HEK293 (cell line): Measurements from ENCODE around the gene MRLN.

ENCODE experiments used
- BCL11B ChIP-seq: fragments of 450-650 bp; formaldehyde crosslinking; IDR thresholded peaks from 2 replicates; pipeline ENCODE4 v1.5.1; 2016; ENCODE audit warnings: low read depth, missing biosample characterization, missing genetic modification characterization
- HIC1 ChIP-seq: fragments of 450-650 bp; formaldehyde crosslinking; IDR thresholded peaks from 2 replicates; pipeline ENCODE4 v1.5.1; 2016; ENCODE audit warnings: missing biosample characterization, missing genetic modification characterization
- KLF7 ChIP-seq: fragments of 450-650 bp; formaldehyde crosslinking; IDR thresholded peaks from 2 replicates; pipeline ENCODE4 v1.5.1; 2016; ENCODE audit warnings: missing biosample characterization, missing genetic modification characterization, borderline replicate concordance
- KLF9 ChIP-seq: fragments of 450-650 bp; formaldehyde crosslinking; IDR thresholded peaks from 2 replicates; pipeline ENCODE4 v1.5.1; 2016; ENCODE audit warnings: missing biosample characterization, missing genetic modification characterization, low read depth
- MYNN ChIP-seq: fragments of 450-650 bp; formaldehyde crosslinking; IDR thresholded peaks from 2 replicates; pipeline ENCODE4 v1.5.1; 2016; ENCODE audit warnings: missing biosample characterization, missing genetic modification characterization, borderline replicate concordance
- MZF1 ChIP-seq: fragments of 450-650 bp; formaldehyde crosslinking; IDR thresholded peaks from 2 replicates; pipeline ENCODE4 v1.5.1; 2017; ENCODE audit warnings: missing biosample characterization, missing genetic modification characterization, borderline replicate concordance
- PRDM6 ChIP-seq: fragments of 450-650 bp; formaldehyde crosslinking; IDR thresholded peaks from 2 replicates; pipeline ENCODE4 v1.5.1; 2017; ENCODE audit warnings: missing biosample characterization, missing genetic modification characterization
- SCRT2 ChIP-seq: fragments of 450-650 bp; formaldehyde crosslinking; IDR thresholded peaks from 2 replicates; pipeline ENCODE4 v1.5.1; 2016; ENCODE audit warnings: missing biosample characterization, missing genetic modification characterization
- TCF7L2 ChIP-seq: IDR thresholded peaks from 2 replicates; pipeline ENCODE4 v1.6.1; 2011; ENCODE audit warnings: low read depth, mild to moderate bottlenecking, inconsistent platforms, low read length, moderate library complexity, borderline replicate concordance
- TSHZ1 ChIP-seq: fragments of 450-650 bp; formaldehyde crosslinking; IDR thresholded peaks from 2 replicates; pipeline ENCODE4 v1.5.1; 2016; ENCODE audit warnings: missing biosample characterization, missing genetic modification characterization, borderline replicate concordance
- YY1 ChIP-seq: fragments of 450-650 bp; formaldehyde crosslinking; IDR thresholded peaks from 2 replicates; pipeline ENCODE4 v1.5.1; 2018; ENCODE audit warnings: missing biosample characterization, missing genetic modification characterization
- ZBTB49 ChIP-seq: fragments of 450-650 bp; formaldehyde crosslinking; IDR thresholded peaks from 2 replicates; pipeline ENCODE4 v1.5.1; 2016; ENCODE audit warnings: missing biosample characterization, missing genetic modification characterization, low read depth
- ZNF10 ChIP-seq: fragments of 450-650 bp; formaldehyde crosslinking; IDR thresholded peaks from 2 replicates; pipeline ENCODE4 v1.5.1; 2017; ENCODE audit warnings: missing biosample characterization, missing genetic modification characterization
- ZNF132 ChIP-seq: fragments of 450-650 bp; formaldehyde crosslinking; IDR thresholded peaks from 2 replicates; pipeline ENCODE4 v1.5.1; 2017; ENCODE audit warnings: missing biosample characterization, missing genetic modification characterization, borderline replicate concordance
- ZNF133 ChIP-seq: fragments of 450-650 bp; formaldehyde crosslinking; IDR thresholded peaks from 2 replicates; pipeline ENCODE4 v1.5.1; 2016; ENCODE audit warnings: missing biosample characterization, missing genetic modification characterization
- ZNF146 ChIP-seq: fragments of 450-650 bp; formaldehyde crosslinking; IDR thresholded peaks from 2 replicates; pipeline ENCODE4 v1.5.1; 2016; ENCODE audit warnings: missing biosample characterization, missing genetic modification characterization
- ZNF2 ChIP-seq: fragments of 450-650 bp; formaldehyde crosslinking; IDR thresholded peaks from 2 replicates; pipeline ENCODE4 v1.5.1; 2016; ENCODE audit warnings: missing biosample characterization, missing genetic modification characterization
- ZNF221 ChIP-seq: fragments of 450-650 bp; formaldehyde crosslinking; IDR thresholded peaks from 2 replicates; pipeline ENCODE4 v1.5.1; 2017; ENCODE audit warnings: missing biosample characterization, missing genetic modification characterization, borderline replicate concordance
- ZNF24 ChIP-seq: fragments of 450-650 bp; formaldehyde crosslinking; IDR thresholded peaks from 2 replicates; pipeline ENCODE4 v1.5.1; 2016; ENCODE audit warnings: missing biosample characterization, missing genetic modification characterization
- ZNF302 ChIP-seq: fragments of 450-650 bp; formaldehyde crosslinking; IDR thresholded peaks from 2 replicates; pipeline ENCODE4 v1.5.1; 2016; ENCODE audit warnings: missing biosample characterization, missing genetic modification characterization, low read depth
- ZNF350 ChIP-seq: fragments of 450-650 bp; formaldehyde crosslinking; IDR thresholded peaks from 2 replicates; pipeline ENCODE4 v1.5.0; 2017; ENCODE audit warnings: missing biosample characterization, mild to moderate bottlenecking, missing genetic modification characterization
- ZNF560 ChIP-seq: fragments of 450-650 bp; formaldehyde crosslinking; IDR thresholded peaks from 2 replicates; pipeline ENCODE4 v1.5.1; 2017; ENCODE audit warnings: missing biosample characterization, missing genetic modification characterization, borderline replicate concordance
- ZNF692 ChIP-seq: fragments of 450-650 bp; formaldehyde crosslinking; IDR thresholded peaks from 2 replicates; pipeline ENCODE4 v1.5.1; 2016; ENCODE audit warnings: missing biosample characterization, missing genetic modification characterization
- ZNF701 ChIP-seq: fragments of 450-650 bp; formaldehyde crosslinking; IDR thresholded peaks from 2 replicates; pipeline ENCODE4 v1.5.1; 2016; ENCODE audit warnings: missing biosample characterization, missing genetic modification characterization
- ZSCAN18 ChIP-seq: fragments of 450-650 bp; formaldehyde crosslinking; IDR thresholded peaks from 2 replicates; pipeline ENCODE4 v1.5.1; 2016; ENCODE audit warnings: missing biosample characterization, missing genetic modification characterization
- ZXDB ChIP-seq: fragments of 450-650 bp; formaldehyde crosslinking; IDR thresholded peaks from 2 replicates; pipeline ENCODE4 v1.5.1; 2016; ENCODE audit warnings: missing biosample characterization, missing genetic modification characterization

MRLN gene

GRCh38 chr10:59709395-59710125 is 43.7 kb downstream of the MRLN start, which contains the start of gene SLC16A9 (continued):
- TF ChIP-seq ZNF350 (tag by site-specific recombination) (no peak), PRDM6 (tag by site-specific recombination) (peak; percentile 10; the same call in 1 of the 2 replicates), ZNF133 (tag by site-specific recombination) (no peak), ZNF302 (no peak), ZNF692 (tag by site-specific recombination) (0 out of 2 replicates have a peak, but pooled peaks have one; percentile 16), ZNF24 (tag by site-specific recombination) (no peak), TCF7L2 (no peak), ZNF701 (tag by site-specific recombination) (no peak), KLF7 (tag by site-specific recombination) (0 out of 2 replicates have a peak, but pooled peaks have one; percentile 22), SCRT2 (no peak), ZNF10 (tag by site-specific recombination) (no peak), ZNF560 (tag by site-specific recombination) (no peak), ZXDB (tag by site-specific recombination) (0 out of 2 replicates have a peak, but pooled peaks have one; percentile 63), ZNF2 (tag by site-specific recombination) (no peak), KLF9 (tag by site-specific recombination) (peak; percentile 8; the same call in 1 of the 2 replicates), HIC1 (tag by site-specific recombination) (peak; percentile 73; the same call in 1 of the 2 replicates), MZF1 (tag by site-specific recombination) (no peak), YY1 (tag by site-specific recombination) (peak; percentile 46; the same call in 1 of the 2 replicates), ZNF146 (0 out of 2 replicates have a peak, but pooled peaks have one; percentile 12), ZSCAN18 (tag by site-specific recombination) (no peak), MYNN (tag by site-specific recombination) (no peak), ZNF221 (tag by site-specific recombination) (no peak), BCL11B (tag by site-specific recombination) (no peak; the same call in 1 of the 2 replicates), TSHZ1 (tag by site-specific recombination) (no peak), ZNF132 (tag by site-specific recombination) (no peak), ZBTB49 (tag by site-specific recombination) (no peak)
